Panc1 (cell line): ENCODE measurements around the gene PAX5.

ENCODE experiments used
- CTCF ChIP-seq: fragments of 450-650 bp; IDR thresholded peaks from 2 replicates; pipeline ENCODE4 v1.5.1; 2017; ENCODE audit warnings: mild to moderate bottlenecking
- POLR2AphosphoS5 ChIP-seq: IDR thresholded peaks from 2 replicates; pipeline ENCODE4 v1.6.1; 2012; ENCODE audit warnings: mild to moderate bottlenecking, low read depth, low read length, moderate library complexity
- REST ChIP-seq, 2 experiments: IDR thresholded peaks; 2 replicates each; pipeline ENCODE4 v1.6.1; 2011 to 2012; ENCODE audit warnings: low read depth in 2 of 2, control low read depth in 1 of 2, low read length in 1 of 2, mild to moderate bottlenecking in 1 of 2, moderate library complexity in 1 of 2; ENCODE audit not compliant: insufficient read depth in 1 of 2
- SIN3A ChIP-seq: IDR thresholded peaks from 2 replicates; pipeline ENCODE4 v1.6.1; 2012; ENCODE audit warnings: low read depth, mild to moderate bottlenecking, low read length, moderate library complexity, borderline replicate concordance; ENCODE audit not compliant: insufficient read depth

GRCh38 chr9:36940881-36941280 lies 93.2 kb downstream of the PAX5 start:
- TF ChIP-seq CTCF (no peak), SIN3A (no peak), POLR2AphosphoS5 (no peak), REST (IDR thresholded peaks at IDR 0.05; ENCODE audit: insufficient read depth in 1 of 2, low read depth in 2 of 2, low read length in 1 of 2) (no peak)
